ENCODE measurements around the gene EVI2B.
"Not testable (repeated sequence)": the region's sequence is repeated elsewhere in the genome, so short reads cannot be mapped to it uniquely, and the experiment has no call there.

Gene EVI2B

DNA sequence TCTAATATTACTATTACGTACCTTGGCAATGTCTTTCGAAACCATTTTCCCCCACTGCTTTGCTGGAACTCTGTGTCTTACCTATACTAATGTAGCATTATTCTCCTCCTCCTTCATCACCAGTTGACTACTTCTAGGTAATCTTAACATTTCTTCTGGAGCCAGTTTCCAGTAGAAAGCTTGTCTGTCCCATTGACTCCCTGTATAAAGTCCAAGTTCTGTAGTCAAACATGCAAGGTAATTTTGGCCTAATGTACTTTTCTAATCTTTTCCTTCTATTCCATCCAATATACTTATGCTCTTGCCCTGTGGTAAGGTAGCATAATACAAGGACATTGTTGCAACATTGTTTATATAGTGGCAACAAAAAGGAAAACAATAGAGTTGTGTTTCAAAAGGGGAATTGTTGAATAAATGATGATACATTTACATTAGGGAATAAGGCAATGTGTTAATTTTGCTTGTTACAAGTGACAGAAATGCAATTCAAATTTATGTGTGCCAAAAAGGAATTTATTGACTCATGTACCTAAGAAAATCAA lies 44.7 kb downstream of the EVI2B start:
- no peak for DNase-seq

DNA sequence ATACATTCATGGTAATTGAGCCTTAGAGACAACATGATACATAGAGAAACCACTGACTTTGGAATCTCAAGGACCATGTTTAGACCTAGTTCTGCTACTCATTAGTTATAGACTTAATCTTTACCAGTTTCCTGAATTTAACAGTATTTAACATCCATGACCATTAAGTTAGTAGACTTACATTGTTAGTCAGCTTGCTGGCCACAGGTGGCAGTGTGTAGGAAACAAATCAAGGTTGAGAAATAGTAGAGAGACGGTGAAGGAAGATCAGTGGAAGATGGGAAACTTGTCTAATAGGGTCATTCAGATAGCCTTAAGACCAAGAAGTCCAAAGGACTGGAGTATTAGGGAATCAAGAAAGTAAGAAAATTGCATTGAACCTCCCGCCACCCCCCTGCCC lies 47.8 kb downstream of the EVI2B start:
- no peak for DNase-seq

DNA sequence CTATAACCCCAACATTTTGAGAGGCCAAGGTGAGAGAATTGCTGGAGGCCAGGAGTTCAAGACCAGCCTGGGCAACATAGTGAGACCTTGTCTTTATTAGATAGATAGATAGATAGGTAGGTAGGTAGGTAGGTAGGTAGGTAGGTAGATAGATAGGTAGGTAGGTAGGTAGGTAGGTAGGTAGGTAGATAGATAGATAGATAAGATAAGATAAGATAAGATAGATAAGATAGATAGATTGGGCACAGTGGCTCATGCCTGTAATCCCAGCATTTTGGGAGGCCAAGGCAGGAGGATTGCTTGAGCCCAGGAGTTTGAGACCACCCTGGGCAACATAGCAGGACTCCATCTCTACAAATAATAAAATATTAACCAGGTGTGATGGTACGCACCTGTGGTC lies 50.9 kb downstream of the EVI2B start:
- DNase-seq, result not testable (repeated sequence)

DNA sequence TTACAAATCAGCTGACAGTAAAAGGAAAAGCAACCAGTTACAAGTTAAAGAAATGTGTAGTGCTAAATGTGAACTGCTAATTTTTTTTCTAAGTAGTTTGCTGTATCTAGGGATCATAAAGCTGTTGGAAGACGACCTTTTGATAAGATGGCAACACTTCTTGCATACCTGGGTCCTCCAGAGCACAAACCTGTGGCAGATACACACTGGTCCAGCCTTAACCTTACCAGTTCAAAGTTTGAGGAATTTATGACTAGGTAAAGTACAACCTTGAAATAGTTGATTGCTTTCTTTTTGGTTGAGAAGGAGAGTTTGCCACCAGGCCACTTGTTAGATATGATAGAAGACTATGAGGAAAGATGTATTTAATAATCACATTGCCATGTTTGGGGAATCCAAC lies 52.3 kb downstream of the EVI2B start:
- DNase-seq, result no peak

DNA sequence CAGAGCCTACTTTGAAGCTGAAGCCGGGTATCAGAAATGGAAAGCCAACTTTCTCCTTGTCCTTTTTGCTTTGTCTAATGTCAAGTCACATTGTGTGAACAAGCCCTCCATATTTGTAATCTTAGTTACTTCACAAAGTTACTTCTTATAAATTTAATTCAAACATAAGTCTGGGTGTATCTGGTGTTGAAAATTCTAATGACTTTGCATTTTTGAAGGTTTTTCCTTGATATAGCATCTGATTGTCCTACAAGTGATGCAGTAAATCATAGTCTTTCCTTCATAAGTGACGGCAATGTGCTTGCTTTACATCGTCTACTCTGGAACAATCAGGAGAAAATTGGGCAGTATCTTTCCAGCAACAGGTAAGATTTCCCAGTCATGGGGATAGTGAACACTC lies 53.7 kb downstream of the EVI2B start:
- no peak for DNase-seq

DNA sequence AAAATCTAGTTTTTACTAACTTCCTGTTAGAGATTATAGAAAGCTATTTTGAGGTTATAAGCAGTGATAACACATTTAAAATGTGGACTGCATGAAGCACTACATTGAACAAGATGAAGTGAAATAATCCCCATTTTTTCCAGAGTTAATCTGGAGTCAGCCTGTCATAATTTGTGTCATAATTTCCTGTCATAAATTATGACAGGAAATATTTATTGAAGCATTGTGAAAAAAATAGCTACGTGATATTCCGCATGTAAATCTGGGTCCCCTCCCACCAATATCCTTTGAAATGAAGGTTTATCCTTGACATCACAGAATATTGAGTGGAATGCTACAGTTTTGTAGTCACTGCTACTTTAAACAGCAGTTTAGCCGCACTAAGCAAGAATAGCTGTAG lies 56.9 kb downstream of the EVI2B start:
- DNase-seq, result no peak

DNA sequence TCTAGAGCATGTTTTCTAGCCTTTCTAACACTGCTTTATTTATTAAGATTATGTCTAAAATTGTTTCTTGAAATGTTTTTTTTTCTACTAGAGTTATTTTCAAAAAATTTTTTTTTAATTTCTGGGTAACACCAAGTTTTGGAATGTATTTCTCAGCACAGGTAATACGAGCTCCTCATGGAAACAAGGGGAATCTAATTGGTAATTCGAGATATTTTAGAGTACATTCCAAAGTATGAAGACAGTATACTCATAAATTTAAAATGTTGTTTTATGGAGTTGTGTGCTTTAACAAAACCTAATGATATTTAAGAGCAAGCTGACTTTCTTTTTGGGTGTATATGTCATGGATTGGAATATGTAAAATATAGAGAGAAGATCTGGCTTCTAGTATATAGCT lies 59.2 kb downstream of the EVI2B start:
- no peak for DNase-seq
